ENCODE results near the gene KRT37.
"Not testable (repeated sequence)": the region's sequence is repeated elsewhere in the genome, so short reads cannot be mapped to it uniquely, and the experiment has no call there.

The KRT37 gene

DNA sequence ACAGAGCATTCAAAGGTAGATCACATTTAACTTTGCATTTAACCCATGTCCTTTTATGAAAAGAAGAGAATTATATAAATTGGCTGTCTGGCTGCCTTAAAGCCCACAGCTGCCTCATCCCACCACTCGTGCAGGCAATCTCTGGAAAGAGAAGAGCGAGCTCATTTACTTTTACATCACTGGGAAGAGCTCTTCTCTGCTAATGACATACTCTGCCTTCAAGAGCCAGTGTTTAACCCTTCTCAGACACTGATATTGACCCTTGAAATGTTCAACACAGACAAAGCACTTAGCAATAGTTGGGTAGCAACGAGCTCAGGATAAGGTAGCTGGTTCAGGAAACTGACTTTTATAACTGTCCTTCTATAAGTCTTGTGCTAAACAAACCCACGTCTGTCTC is 9.6 kb upstream of the KRT37 start:
- DNase-seq, result no peak

DNA sequence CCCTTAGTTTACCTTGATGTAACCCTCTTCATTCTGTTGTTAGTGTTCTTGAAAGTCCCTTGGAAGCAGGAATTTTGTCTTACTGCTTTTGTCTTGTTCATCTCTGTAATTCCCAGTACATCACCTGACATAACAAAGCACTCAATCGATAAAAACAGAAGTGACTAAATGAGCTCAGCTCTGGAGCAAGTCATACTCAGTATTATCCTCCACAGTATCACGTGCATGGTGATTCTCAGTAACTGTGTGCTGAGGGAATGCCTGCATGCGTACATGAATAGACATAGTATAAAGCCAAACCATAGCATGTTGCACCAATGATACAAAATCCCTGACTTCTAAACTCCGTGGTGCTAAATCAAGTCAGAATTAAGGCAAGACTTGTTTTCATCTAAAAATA is 9.2 kb upstream of the KRT37 start:
- DNase-seq, result no peak

DNA sequence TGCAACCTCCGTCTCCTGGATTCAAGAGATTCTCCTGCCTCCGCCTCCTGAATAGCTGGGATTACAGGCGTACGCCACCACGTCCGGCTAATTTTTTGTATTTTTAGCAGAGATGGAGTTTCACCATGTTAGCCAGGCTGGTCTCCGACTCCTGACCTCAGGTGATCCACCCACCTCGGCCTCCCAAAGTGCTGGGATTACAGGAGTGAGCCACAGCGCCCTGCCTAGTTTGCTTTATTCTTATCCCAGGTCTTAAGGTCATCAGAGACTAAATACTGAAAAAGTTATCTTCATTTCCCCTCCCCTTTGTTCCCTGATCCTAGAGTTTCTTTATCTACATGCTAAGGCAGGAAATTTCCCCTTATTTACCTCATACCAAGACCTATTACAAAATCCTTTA is 6.0 kb upstream of the KRT37 start:
- DNase-seq, result not testable (repeated sequence)

DNA sequence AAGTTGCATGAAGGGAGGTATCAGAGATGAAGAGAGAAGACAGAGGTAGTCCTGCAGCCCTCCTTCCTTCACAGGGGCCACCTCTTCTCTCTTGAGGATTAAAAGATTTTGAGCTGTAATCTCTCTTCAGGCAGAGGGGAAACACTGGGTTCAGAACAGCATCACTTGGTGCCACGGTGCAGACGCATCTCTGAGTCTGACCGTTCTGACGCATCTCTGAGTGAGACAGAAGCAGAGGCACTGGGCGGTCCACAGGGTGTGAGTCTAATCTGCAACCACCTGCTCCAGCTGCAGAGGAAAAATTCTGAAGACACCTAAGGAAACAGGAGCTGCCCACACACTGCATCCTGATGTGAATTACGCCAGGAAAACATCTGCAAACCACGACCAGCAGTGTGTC is 5.3 kb upstream of the KRT37 start:
- DNase-seq, result no peak

DNA sequence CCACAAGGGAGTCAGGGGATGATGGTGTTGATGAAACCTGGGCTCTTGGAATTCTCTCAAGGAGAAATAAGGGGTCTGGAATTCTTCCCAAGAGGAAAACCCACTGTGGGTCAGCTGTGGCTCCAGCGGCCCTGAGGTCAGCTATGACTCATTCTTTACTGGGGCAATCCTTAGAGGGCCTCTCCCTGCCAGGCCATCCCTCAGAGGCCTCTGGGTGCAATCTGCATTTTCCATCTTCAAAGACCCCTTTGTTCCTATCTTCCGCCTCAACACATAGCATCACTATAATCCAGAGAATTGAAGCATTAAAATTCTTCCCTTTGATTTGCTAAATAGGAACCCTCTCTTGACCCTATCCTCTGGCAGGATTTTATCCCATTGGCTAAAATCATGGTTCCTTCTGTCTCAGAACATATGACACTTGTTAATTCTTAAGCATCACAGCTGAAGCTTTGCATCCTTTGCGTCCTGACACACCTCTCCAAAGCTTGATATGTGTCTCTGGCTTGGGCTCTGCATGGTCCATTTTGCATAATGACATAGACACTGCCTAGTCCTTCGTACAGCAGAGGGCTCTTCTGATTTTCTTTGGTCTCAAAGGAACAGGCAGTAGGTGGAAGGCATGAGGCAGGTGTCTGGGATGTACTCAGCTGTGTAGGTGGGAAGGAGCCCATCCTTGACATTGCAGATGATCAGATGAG is 4.4 kb upstream of the KRT37 start:
- DNase-seq, result no peak

DNA sequence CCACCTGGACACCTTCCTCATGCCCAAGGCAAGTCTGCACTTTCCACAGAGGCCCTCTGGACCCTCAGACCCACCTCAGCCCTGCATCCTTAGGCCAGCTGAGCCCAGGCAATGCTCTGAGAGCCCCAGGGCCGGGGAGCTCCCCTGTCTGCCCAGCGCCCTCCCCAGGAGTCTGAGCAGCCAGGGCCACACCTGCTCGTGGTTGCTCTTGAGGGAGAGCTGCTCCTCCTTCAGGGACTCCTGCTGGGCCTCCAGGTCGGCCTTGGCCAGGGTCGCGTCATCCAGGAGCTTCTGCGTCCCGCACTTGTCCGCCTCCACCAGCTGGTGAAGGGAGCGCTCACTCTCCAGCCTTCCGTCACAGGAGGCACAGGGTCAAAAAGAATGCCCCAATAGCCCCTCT is 1.8 kb downstream of the KRT37 start:
- not testable (repeated sequence) for DNase-seq

DNA sequence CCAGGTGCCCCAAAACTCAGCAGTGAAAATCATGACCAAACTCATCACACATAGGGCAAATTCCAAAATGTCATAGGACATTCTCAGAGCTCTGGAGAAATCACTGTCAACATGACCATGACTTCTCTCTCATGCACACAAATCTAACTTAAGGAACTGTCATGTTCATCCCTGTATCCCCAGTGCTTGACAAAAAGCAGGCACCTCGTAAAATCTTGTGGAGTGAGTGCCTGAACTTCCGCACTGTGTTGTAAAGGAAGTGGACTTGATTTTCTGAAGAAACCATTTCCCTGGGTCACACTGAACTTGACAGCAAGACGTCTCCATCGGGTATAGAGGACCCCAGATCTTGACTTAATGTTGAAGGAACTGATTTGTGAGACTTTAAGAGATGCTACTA is 2.8 kb downstream of the KRT37 start:
- DNase-seq, result no peak

DNA sequence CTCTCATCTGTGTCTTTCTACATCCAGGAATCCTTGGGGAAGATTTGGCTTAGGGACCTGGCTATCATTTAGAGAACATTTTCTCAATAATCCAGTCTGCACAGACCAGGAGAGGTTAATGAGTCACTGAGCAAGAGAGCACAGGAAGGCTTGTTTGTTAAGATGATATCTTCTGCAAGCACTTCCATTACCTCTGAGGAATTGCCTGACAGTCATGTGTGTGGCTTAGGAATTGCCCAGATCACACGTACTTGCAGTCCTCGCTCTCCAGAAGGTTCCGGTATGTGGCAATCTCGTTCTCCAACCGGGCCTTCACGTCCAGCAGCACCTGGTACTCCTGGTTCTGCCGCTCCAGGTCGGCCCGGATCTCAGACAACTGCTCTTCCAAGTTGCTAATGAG is 3.3 kb downstream of the KRT37 start:
- DNase-seq, result no peak

DNA sequence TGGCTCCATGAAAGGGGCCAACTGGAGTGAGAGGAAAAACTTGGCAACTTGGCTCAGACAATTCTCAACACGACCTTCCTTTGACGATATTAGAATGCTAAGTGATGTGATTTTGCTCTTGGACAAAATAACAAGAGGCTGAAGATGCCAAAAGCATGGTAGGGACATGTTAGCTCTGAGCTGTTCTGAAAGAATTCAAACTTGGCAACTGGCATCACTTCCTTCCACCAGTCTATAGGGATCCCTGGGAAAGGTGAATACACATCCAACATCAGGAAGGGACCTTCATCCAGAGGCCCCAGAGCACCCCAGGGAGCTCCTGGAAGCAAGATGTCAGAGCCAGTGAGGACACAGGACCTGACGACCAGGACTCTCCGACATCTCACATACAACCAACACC is 4.3 kb downstream of the KRT37 start:
- DNase-seq, result no peak

DNA sequence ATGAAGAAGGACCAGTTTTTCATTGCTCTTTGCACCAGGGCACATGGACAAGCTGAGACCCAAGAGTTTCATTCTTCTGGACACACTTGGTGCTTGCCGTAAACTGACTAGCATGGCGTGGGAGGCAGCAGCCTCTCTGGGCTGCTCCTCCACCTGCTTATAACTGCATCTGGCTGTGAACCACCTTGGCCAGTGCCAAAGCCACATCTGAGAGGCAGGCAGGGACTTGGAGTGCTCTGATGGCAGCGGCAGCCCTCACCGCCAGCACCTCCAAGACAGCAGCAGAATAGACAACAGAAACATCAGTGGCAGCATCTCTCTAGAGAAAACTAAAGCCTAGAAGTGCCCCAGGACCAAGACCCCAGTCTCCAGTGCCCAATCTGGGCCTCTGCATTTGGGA is 4.7 kb downstream of the KRT37 start:
- no peak for DNase-seq

- no peak for DNase-seq
These were observed 6.1 kb downstream of the KRT37 start for GRCh38 chr17:41418116-41418860.

DNA sequence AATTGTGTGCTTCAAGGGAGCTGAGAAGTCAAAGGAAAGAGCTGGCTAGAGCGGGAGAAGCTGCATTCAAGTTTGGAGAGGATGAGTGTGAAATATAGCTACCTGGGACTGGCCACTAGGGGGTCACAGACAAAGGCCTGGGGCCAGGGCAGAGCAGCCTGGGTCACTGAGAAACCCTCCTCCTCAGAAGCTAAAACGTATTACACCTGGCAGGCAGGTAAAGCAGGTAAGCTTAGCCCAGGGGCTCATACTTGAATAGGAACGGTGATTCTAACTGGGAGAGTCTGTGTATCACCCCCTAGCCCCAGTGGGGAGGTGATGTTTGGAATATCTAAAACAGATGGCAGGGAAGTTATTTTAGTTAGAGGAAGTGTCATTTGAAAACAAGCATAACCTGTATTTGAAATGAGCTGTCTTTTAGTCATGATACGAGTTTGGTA is 6.8 kb downstream of the KRT37 start:
- DNase-seq, result no peak

- DNase-seq, result no peak
These were observed 7.3 kb downstream of the KRT37 start for GRCh38 chr17:41417127-41417526.

DNA sequence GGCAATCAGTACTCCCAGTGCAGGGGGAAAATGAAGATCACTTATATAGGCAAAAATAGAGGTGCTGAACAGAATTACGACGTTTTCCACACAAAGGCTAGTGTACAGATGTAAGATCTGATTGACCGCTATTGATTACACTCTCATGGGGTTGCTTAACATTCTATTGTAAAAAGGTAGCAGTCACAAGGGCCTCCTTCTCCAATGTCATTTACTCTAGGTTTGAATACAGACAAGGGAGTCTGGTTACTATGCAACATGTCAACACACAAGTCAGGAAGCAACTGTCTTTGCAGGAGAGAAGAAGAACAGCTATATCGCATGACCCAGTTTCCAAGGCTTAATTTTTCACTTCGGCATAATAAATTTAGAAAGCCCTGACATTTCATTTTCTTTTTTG is 7.9 kb downstream of the KRT37 start:
- DNase-seq, result no peak

GRCh38 chr17:41415833-41416335 is 8.5 kb downstream of the KRT37 start:
- DNase-seq, result peak; percentile 41

DNA sequence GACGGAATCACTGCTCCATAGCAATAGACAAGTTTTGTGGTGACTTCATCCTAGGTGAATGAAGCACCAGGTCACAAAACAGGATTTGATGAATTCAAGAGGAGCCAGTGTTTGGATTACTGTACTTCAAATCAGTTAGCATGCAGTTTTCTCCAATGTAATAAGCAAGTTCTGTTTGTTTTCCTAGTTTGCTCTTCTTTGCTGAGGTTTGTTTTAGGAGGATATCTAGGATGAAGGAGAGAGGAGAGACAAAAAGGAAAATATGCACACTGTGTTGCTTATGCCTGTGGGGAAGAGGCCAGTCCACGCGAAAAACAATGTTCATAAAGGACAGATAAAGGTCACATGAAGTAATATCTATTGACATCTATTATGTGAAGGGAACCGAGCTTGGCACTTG is 9.0 kb downstream of the KRT37 start:
- no peak for DNase-seq

DNA sequence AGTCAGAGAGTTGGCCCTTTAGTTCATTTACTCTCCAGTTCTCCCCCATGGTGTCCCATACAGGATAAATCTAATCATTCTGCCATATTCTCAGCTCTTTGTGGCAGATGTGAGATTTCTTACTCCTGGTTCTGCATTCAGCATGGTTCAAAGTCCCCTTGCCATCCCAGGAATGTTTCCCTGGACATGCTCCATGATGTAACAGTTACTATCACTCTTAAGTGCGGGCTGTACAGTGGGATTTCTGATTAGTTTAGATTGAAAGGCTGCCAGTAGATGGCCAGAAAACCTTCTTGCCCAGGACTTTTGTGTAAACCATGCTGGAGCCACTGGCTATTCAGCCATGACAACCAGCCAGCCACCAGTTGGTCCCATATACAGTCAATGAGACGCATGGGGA is 10.4 kb downstream of the KRT37 start:
- no peak for DNase-seq

DNA sequence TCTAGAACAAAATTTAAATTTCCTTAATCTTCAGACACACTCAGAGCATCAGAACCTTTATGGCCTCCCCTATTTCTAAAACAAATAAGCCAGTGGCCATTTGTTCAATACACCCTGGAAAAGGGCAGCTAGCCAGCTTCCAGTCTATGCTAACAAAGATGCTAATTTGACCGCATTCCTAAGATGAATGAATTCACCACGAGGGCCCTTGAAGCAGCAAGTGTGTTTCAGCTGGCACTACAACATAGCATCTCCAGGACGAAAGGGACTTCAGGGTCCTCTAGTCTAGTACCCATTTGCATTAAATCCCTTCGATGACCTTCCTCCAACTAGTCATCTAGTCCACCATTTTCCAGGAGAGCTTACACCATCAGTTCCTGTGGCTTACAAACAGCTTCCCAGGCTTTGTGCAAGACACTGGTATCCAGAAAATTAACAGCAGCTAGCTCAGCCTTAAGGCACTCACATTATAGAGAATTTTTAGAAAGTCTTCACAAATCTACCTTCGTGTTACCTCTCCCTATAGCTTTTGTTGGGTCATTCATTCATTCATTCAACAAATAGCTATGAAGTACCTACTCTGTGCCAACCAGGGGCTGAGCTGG is 10.9 kb downstream of the KRT37 start:
- no peak for DNase-seq

DNA sequence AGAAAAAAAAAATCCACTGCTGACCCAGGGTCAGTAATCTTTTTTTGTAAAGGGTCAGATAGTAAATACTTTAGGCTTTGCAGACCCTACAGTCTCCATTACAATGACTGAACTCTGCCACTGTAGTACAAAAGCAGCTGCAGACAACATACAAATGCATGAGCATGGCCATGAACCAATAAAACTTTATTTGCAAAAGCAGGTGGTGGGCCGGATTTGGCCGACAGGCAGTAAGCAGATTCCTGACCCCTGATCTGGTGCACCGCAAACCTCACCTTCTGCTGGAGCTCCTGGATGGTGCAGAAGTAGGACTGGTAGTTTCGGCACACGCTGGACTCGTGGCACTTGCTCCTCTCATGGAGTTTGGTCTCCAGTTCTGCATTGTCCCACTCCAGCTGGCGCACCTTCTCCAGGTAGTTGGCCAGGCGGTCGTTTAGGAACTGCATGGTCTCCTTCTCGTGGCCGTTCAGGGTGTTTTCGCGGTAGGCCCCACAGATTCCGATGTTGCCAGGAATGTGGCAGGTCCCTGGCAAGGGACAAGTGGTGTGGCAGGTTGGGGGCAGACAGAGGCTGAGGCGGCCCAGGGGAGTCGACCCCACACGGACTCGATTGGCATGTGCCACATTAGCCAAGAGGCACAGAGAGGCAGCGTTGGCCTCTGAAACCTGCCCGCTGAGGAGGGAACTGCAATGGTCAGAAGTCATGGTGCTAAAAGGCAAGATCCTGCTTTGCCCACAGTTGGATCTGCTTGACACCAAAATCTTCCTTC is 13.1 kb downstream of the KRT37 start:
- no peak for DNase-seq

- no peak for DNase-seq
These were observed 17.2 kb downstream of the KRT37 start for GRCh38 chr17:41407226-41407625.

GRCh38 chr17:41406205-41406604 is 18.2 kb downstream of the KRT37 start:
- no peak for DNase-seq

- DNase-seq, result peak; percentile 87
These were observed 20.2 kb downstream of the KRT37 start for GRCh38 chr17:41404024-41404671.
